Measurements from ENCODE around the gene TMEM39A.

TMEM39A gene

GRCh38 chr3:119417771-119418512 is 45.5 kb downstream of the TMEM39A start:
- Histone ChIP-seq H3K27ac (ENCODE audit: extremely low read depth, low read depth, low read length) (no peak overlapping the region), H3K4me3 (ENCODE audit: low read depth, low read length) (no peak overlapping the region), H3K9me3 (ENCODE audit: control insufficient read depth, insufficient read depth, low read depth, low read length) (no peaks in the 10 kb centered on the region), H3K36me3 (ENCODE audit: control insufficient read depth in 2 of 2, insufficient read depth in 1 of 2, low read length in 2 of 2) (peaks cover 0 to 4% of the 10 kb centered on the region in 2 experiments; a peak in 1 of 3 replicates), H3K4me1 (ENCODE audit: control insufficient read depth, insufficient read depth, low read length) (no peaks in the 10 kb centered on the region)
- no peak for TF ChIP-seq ZNF423 (tag by site-specific recombination; IDR thresholded peaks at IDR 0.05)
- TF ChIP-seq OSR2 (tag by site-specific recombination; IDR thresholded peaks at IDR 0.05): no peak
- no peak for TF ChIP-seq ZNF175 (tag by site-specific recombination; IDR thresholded peaks at IDR 0.05)
- ChIA-PET CTCF (interaction anchor here (1.0 kb wide), 1 partner anchor 263 kb away, joined by 3 read pairs; no protein-coding TSS in a partner anchor), POLR2A (no interaction called here)

GRCh38 chr3:119416873-119417272 is 46.5 kb downstream of the TMEM39A start:
- Histone ChIP-seq H3K27ac (ENCODE audit: extremely low read depth, low read depth, low read length) (no peak overlapping the region), H3K4me1 (ENCODE audit: control insufficient read depth, insufficient read depth, low read length) (no peaks in the 10 kb centered on the region), H3K36me3 (ENCODE audit: control insufficient read depth in 2 of 2, insufficient read depth in 1 of 2, low read length in 2 of 2) (peaks cover 0 to 4% of the 10 kb centered on the region in 2 experiments; a peak in 1 of 3 replicates), H3K9me3 (ENCODE audit: control insufficient read depth, insufficient read depth, low read depth, low read length) (no peaks in the 10 kb centered on the region), H3K4me3 (ENCODE audit: low read depth, low read length) (no peak overlapping the region)
- ChIA-PET POLR2A (no interaction called here), CTCF (interaction anchor here (1.4 kb wide), 1 partner anchor 533 kb away, joined by 5 read pairs; no protein-coding TSS in a partner anchor)
- TF ChIP-seq ZNF560 (tag by site-specific recombination; IDR thresholded peaks at IDR 0.05; ENCODE audit: borderline replicate concordance): no peak
- TF ChIP-seq ZNF660 (tag by site-specific recombination; IDR thresholded peaks at IDR 0.05): no peak
- no peak for TF ChIP-seq ZSCAN4 (tag by site-specific recombination; IDR thresholded peaks at IDR 0.05)
- no peak for TF ChIP-seq ZNF138 (tag by site-specific recombination; IDR thresholded peaks at IDR 0.05; ENCODE audit: borderline replicate concordance)
- TF ChIP-seq ZFP37 (tag by site-specific recombination; IDR thresholded peaks at IDR 0.05): no peak
- no peak for TF ChIP-seq ZNF629 (tag by site-specific recombination; IDR thresholded peaks at IDR 0.05)
- no peak for TF ChIP-seq KLF16 (tag by site-specific recombination; IDR thresholded peaks at IDR 0.05)
- TF ChIP-seq ZNF433 (tag by site-specific recombination; IDR thresholded peaks at IDR 0.05; ENCODE audit: low read depth): no peak
- TF ChIP-seq GLI4 (tag by site-specific recombination; IDR thresholded peaks at IDR 0.05): no peak
- no peak for TF ChIP-seq ZNF449 (tag by site-specific recombination; IDR thresholded peaks at IDR 0.05)
- TF ChIP-seq, protein P1, sequence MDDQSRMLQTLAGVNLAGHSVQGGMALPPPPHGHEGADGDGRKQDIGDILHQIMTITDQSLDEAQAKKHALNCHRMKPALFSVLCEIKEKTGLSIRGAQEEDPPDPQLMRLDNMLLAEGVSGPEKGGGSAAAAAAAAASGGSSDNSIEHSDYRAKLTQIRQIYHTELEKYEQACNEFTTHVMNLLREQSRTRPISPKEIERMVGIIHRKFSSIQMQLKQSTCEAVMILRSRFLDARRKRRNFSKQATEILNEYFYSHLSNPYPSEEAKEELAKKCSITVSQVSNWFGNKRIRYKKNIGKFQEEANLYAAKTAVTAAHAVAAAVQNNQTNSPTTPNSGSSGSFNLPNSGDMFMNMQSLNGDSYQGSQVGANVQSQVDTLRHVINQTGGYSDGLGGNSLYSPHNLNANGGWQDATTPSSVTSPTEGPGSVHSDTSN (CRISPR knock-in tag; IDR thresholded peaks at IDR 0.05): no peak
- no peak for TF ChIP-seq ZBTB11 (tag by site-specific recombination; conservative IDR thresholded peaks at IDR 0.05; ENCODE audit: low read depth)
- TF ChIP-seq SALL2 (tag by site-specific recombination; IDR thresholded peaks at IDR 0.05; ENCODE audit: borderline replicate concordance): no peak
- TF ChIP-seq ZNF362 (tag by site-specific recombination; IDR thresholded peaks at IDR 0.05): no peak
- TF ChIP-seq ZNF701 (tag by site-specific recombination; IDR thresholded peaks at IDR 0.05): no peak
